ENCODE results near the gene SASH1. TPM values are rescaled to one million over a fixed set of nuclear protein-coding genes. Genes with fewer than 3 reads are reported as not detected.
"Not testable (repeated sequence)": the region's sequence is repeated elsewhere in the genome, so short reads cannot be mapped to it uniquely, and the experiment has no call there.

Gene SASH1
- total and polyA plus RNA-seq, 2 experiments from 2014 or later = 7.5 to 7.8 TPM

DNA sequence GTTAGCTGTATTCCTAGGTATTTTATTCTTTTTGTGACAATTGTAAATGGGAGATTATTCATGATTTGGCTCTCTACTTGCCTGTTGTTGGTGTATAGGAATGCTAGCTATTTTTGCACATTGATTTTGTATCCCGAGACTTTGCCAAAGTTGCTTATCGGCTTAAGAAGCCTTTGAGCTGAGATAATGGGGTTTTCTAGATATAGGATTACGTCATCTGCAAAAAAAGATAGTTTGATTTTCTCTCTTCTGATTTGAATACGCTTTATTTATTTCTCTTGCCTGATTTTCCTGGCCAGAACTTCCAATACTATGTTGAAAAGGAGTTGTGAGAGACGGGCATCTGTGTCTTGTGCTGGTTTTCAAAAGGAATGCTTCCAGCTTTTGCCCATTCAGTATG, 241.0 kb downstream of the SASH1 start:
- H3K27me3 ChIP-seq = no peaks in the 10 kb centered on the region
- H3K4me2 ChIP-seq = no peak overlapping the region
- no peaks in the 10 kb centered on the region for H3K9me2 ChIP-seq (replicated peaks; ENCODE audit: insufficient read depth)
- no peaks in the 10 kb centered on the region for H3K4me1 ChIP-seq (ENCODE audit: insufficient read depth)
- H3K79me2 ChIP-seq = no peaks in the 10 kb centered on the region
- no peak overlapping the region for H3K27ac ChIP-seq
- no peaks in the 10 kb centered on the region for H3K9me3 ChIP-seq (ENCODE audit: low read depth)
- 89% methylated on average over 5 of the region's 5 CpGs for WGBS (ENCODE audit: low lambda C conversion rate, missing lambda C conversion rate)
- DNase-seq (ENCODE audit: low spot score) = no peak
- no peak overlapping the region for H3K4me3 ChIP-seq
- H2AFZ ChIP-seq = no peak overlapping the region
- TF ChIP-seq EZH2phosphoT487 (IDR thresholded peaks at IDR 0.05; ENCODE audit: low read depth, severe bottlenecking, unreplicated experiment) = no peak
- no peak for TF ChIP-seq EZH2 (IDR thresholded peaks at IDR 0.05; ENCODE audit: borderline replicate concordance)
- H3K36me3 ChIP-seq (replicated peaks; ENCODE audit: insufficient read depth, low read depth) = no peaks in the 10 kb centered on the region
- H4K20me1 ChIP-seq (ENCODE audit: insufficient read depth, poor library complexity, severe bottlenecking) = no peaks in the 10 kb centered on the region

- H3K27me3 ChIP-seq; H3K36me3 ChIP-seq (replicated peaks; ENCODE audit: insufficient read depth, low read depth); H3K9me3 ChIP-seq (ENCODE audit: low read depth); H2AFZ ChIP-seq; H3K4me1 ChIP-seq (ENCODE audit: insufficient read depth); H3K4me2 ChIP-seq; H4K20me1 ChIP-seq (ENCODE audit: insufficient read depth, poor library complexity, severe bottlenecking); DNase-seq (ENCODE audit: low spot score); H3K4me3 ChIP-seq; H3K79me2 ChIP-seq; H3K9me2 ChIP-seq (replicated peaks; ENCODE audit: insufficient read depth); H3K27ac ChIP-seq: not testable (repeated sequence)
- WGBS (ENCODE audit: low lambda C conversion rate, missing lambda C conversion rate) = 93% methylated on average over 1 of the region's 1 CpG
Observed at GRCh38 chr6:148585641-148586040, 243.0 kb downstream of the SASH1 start.

DNA sequence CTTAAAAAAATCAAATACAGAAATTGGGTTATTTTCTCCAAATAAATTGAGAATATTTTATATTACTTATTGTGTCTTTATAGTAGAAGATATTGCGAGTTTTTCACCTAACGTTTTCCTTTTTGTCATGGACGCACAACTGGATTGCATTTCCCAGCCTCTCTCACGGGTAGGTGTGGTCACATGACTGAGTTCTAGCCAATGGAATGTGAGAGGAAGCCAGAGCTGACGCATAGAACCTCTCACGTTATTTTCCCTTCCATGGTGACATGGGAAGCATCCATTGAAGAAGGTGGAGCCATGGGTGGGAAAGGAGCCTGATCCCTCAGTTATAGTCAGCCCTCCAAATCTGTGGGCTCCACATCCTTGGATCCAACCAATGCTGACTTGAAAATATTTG, 248.2 kb downstream of the SASH1 start:
- H3K36me3 ChIP-seq (replicated peaks; ENCODE audit: insufficient read depth, low read depth) = no peaks in the 10 kb centered on the region
- H3K4me1 ChIP-seq (ENCODE audit: insufficient read depth) = no peaks in the 10 kb centered on the region
- TF ChIP-seq EZH2phosphoT487 (IDR thresholded peaks at IDR 0.05; ENCODE audit: low read depth, severe bottlenecking, unreplicated experiment) (no peak), EZH2 (IDR thresholded peaks at IDR 0.05; ENCODE audit: borderline replicate concordance) (no peak)
- TF ChIP-seq, protein P1, sequence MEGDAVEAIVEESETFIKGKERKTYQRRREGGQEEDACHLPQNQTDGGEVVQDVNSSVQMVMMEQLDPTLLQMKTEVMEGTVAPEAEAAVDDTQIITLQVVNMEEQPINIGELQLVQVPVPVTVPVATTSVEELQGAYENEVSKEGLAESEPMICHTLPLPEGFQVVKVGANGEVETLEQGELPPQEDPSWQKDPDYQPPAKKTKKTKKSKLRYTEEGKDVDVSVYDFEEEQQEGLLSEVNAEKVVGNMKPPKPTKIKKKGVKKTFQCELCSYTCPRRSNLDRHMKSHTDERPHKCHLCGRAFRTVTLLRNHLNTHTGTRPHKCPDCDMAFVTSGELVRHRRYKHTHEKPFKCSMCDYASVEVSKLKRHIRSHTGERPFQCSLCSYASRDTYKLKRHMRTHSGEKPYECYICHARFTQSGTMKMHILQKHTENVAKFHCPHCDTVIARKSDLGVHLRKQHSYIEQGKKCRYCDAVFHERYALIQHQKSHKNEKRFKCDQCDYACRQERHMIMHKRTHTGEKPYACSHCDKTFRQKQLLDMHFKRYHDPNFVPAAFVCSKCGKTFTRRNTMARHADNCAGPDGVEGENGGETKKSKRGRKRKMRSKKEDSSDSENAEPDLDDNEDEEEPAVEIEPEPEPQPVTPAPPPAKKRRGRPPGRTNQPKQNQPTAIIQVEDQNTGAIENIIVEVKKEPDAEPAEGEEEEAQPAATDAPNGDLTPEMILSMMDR (IDR thresholded peaks at IDR 0.05; ENCODE audit: poor library complexity) = no peak
- H3K9me3 ChIP-seq (ENCODE audit: low read depth) = no peaks in the 10 kb centered on the region
- no peak overlapping the region for H3K27ac ChIP-seq
- H3K4me3 ChIP-seq = no peak overlapping the region
- 87% methylated on average over 6 of the region's 6 CpGs for WGBS (ENCODE audit: low lambda C conversion rate, missing lambda C conversion rate)
- no peaks in the 10 kb centered on the region for H3K79me2 ChIP-seq
- H2AFZ ChIP-seq = no peak overlapping the region
- no peaks in the 10 kb centered on the region for H3K27me3 ChIP-seq
- H4K20me1 ChIP-seq (ENCODE audit: insufficient read depth, poor library complexity, severe bottlenecking) = no peaks in the 10 kb centered on the region
- H3K9me2 ChIP-seq (replicated peaks; ENCODE audit: insufficient read depth) = no peaks in the 10 kb centered on the region
- DNase-seq (ENCODE audit: low spot score) = no peak
- H3K4me2 ChIP-seq = no peak overlapping the region

- Histone ChIP-seq H3K9me3 (ENCODE audit: low read depth) (no peaks in the 10 kb centered on the region), H3K4me2 (no peak overlapping the region), H3K4me3 (no peak overlapping the region), H2AFZ (no peak overlapping the region), H3K27ac (no peak overlapping the region), H3K79me2 (no peaks in the 10 kb centered on the region), H3K4me1 (ENCODE audit: insufficient read depth) (no peaks in the 10 kb centered on the region), H3K36me3 (replicated peaks; ENCODE audit: insufficient read depth, low read depth) (no peaks in the 10 kb centered on the region), H3K27me3 (no peaks in the 10 kb centered on the region), H4K20me1 (ENCODE audit: insufficient read depth, poor library complexity, severe bottlenecking) (no peaks in the 10 kb centered on the region), H3K9me2 (replicated peaks; ENCODE audit: insufficient read depth) (no peaks in the 10 kb centered on the region)
- TF ChIP-seq EZH2 (IDR thresholded peaks at IDR 0.05; ENCODE audit: borderline replicate concordance) = no peak
- TF ChIP-seq EZH2phosphoT487 (IDR thresholded peaks at IDR 0.05; ENCODE audit: low read depth, severe bottlenecking, unreplicated experiment) = no peak
- TF ChIP-seq, protein P1 (IDR thresholded peaks at IDR 0.05; ENCODE audit: poor library complexity) = no peak
- no peak for DNase-seq (ENCODE audit: low spot score)
Observed at GRCh38 chr6:148591656-148592055, 249.0 kb downstream of the SASH1 start.
